CD4-positive, alpha-beta T cell treated with Interleukin-4 for 1 hour (primary cell): Measurements from ENCODE around the gene ERRFI1.

Source experiments
- DNase-seq, 2 donors: peaks; one replicate each; pipeline ENCODE4 v3.0.0-alpha.2; 2020 to 2022

Gene ERRFI1

GRCh38 chr1:8018492-8019228 lies 7.4 kb downstream of the ERRFI1 start:
- no peak for DNase-seq

GRCh38 chr1:8017495-8018197 lies 8.5 kb downstream of the ERRFI1 start:
- no peak for DNase-seq

DNA sequence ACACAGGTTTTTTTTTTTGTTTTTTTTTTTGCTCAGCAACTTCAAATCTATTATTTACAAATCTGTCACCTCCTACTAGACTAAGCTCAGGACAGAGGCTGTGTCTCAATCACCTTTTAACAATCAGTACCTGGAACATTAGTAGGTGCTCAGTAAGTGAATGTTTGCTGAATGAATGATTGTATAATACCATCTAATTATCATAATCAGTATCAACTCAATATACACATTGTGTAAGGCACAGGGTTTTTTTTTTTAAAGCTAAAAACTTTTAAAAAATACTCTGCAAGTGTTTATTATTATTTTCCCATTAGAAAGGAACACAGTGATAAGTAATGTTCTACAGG lies 9.2 kb downstream of the ERRFI1 start:
- DNase-seq = no peak

GRCh38 chr1:8016210-8016894 lies 9.8 kb downstream of the ERRFI1 start:
- DNase-seq = no peak

DNA sequence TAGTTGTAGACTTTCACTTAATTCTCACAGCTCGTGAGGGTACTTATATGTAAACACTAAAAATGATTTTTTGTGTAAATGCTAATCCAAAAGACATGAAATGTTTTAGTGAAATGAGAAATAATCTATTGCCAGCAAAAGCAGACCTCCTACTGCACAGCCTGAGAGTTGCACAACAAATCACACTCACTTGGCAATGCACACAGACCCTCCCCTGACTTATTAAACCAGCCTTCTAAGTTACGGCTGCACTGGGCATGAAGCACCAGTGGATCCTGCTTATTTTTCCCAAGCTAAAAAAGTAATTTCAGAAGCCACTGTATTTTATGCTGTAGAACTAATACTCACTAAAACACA lies 10.3 kb downstream of the ERRFI1 start:
- no peak for DNase-seq

DNA sequence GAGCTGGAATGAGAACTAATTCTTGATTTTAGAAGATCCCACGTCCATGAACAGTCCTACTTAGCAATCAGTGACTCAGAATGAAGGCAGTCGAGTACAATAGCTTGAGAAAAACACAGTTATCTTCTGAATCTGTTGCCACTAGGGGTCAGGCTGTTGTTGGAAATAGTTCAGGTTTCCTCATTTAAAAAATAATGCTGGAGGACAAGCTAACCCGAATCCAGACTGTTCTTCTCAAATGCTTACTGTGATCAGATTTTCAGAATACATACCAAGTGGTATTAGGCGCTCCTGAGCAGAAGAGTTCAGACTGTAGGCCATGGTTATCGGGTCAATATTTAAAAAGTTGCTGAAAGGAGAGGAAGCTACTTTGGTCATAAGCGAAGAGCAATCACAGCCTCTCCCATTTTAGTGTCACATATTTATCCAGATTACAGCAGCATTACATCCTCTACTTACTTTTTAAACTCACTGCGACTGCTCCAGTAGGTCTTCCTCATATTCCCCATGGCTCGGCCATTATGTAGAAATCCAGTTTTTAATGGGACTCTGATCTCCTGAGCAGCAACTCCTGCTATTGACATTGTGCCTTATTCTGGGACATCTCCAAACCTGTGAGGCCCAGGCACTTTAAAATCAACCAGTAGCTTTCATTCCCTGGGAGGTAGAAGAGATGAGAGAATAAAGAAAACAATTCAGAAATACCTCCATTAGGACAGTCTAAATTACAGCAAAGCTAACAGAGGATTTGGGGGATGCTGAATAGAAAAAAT lies 10.9 kb downstream of the ERRFI1 start:
- DNase-seq = peak in 1 of 2 donors; percentile 71

- DNase-seq = no peak
Observed at GRCh38 chr1:8014381-8014988, 11.6 kb downstream of the ERRFI1 start.

- no peak for DNase-seq
Observed at GRCh38 chr1:8013800-8014199, 12.3 kb downstream of the ERRFI1 start.

GRCh38 chr1:8013399-8013798 lies 12.7 kb downstream of the ERRFI1 start:
- DNase-seq = no peak

DNA sequence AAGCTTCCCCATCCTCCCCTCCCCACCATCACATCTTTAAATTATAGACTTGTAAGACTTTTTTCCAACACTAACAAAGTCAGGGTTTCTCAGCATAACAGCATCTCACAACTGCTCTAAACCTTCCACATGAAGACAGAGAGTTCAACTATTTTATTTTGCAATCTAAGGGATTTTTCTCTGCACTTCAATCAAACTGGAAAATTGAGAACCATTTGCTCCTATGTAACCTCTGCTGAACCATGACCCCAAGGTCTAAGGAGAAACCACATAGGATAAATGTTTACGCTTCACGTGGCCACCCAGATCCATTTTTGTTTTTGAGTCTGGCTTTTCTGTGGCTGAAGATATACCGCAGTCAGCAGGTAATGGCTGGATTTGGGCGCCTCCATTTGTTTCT lies 13.2 kb downstream of the ERRFI1 start:
- DNase-seq = no peak

GRCh38 chr1:8011923-8012858 lies 13.9 kb downstream of the ERRFI1 start:
- no peak for DNase-seq

DNA sequence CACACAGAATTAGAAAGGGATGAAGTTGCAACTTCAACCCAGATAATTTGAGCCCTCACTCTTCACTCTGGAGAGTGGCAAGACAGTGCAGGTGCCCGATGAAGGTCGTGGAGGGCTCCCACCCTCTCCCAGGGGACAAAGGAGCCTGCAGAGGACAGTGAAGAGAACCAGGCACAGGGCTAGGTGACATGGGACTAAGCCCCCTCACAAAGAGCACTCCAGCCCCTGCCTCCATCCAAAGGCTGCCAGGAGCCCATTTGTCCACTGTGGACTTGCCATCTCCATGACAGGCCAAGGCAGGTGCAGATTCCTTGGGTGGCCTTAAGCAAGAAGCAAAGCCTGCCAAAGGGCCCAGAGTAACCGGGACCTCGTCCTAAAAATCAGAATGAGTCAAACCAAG lies 15.1 kb downstream of the ERRFI1 start:
- DNase-seq = no peak

DNA sequence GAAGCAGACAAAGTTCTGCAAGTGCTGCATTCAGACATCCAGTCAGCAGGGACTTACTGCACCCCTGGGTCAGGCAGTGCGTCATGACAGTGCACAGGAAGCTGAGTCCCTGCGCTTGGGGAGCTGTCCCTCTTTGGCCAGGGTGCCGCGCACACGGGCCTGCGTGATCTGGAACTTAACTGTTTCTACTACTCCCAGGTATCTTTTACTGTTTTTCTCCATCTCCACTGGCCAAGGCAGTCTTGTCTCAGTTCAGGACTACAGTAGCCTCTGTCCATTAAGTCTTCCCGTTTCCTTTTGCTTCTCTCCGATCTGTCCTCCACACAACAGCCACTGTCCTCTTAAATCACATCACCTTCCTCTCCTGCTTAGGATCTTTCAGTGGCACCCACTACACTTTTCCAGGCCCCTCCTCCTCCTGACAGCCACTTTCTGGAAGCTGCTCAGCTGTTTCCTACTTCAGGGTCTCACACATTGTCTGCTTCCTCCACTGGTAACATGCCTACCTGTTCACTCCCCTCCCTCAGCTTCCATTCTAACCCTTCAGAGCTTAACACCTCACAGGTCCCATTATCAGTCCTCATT lies 15.9 kb downstream of the ERRFI1 start:
- no peak for DNase-seq

DNA sequence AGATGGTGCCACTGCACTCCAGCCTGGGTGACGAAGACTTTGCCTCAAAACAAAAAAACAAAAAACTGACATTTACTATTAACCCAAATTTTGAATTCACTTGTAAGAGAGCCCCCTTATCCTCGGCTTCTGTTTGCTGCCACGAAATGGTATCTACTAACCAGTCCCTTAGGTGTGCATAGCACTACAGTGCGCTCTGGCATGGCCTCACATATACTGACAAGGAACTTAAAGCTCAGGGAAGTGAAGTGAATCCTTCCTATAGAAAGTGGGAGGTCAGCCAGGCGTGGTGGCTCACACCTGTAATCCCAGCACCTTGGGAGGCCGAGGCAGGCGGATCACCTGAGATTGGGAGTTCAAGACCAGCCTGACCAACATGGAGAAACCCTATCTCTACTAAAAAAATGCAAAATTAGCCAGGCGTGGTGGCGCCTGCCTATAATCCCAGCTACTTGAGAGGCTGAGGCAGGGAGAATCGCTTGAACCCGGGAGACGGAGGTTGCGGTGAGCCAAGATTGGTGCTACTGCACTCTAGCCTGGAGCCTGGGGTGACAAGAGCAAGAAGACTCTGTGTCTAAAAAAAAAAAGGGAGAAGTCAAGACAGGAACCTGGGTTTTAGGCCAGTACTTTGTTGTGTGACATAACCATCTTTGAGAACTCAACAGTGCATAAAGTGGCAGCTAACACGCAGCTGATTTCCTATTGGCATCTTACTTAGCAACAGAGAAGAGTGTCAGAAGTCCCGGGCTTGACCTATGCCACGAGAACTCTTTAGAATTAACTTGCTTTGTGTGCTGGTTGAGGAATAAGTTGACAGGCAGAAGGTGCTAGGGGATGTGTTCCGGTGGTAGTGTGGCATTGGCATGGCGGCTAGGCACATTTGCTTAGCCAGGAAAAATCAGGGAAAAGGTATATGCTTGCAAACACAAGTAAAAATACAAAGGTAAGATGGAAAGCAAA lies 16.8 kb downstream of the ERRFI1 start:
- DNase-seq = no peak

DNA sequence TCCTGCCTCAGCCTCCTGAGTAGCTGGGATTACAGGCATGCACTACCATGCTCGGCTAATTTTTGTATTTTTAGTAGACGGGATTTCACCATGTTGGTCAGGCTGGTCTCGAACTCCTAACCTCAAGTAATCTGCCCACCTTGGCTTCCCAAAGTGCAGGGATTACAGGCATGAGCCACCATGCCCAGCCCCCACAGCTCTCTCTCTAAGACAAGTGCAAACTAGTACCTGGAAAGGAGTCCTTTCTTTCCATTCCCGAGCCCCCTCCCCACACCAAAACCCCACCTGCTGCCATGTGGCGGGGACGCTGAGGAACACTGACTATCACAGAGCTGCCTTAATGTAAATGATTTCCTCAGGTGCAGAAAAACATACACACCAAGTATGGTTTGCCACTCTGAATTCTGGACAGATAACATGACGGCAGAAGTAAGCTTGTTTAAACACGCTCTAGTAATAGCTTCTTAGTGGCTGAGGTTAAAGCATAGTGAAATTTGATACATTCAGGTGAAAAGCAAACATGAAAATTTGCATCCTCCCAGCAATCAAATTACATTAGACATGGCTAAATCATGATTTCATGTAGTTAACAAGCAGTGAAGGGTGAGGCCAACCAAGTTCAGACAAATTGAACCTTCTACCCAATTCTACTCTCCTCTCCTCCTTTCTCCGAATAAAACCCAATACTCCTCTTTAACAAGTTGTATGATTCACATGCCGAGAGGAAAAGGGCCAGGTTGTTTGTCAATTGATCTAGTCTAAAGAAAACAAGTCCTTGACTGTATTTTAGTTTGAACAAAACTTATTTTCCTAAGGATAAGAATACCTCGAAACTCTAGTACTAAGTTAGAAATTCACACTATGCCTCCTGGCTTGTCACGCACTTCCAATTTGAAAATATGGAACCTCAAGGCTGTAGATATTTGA lies 19.8 kb downstream of the ERRFI1 start:
- no peak for DNase-seq

DNA sequence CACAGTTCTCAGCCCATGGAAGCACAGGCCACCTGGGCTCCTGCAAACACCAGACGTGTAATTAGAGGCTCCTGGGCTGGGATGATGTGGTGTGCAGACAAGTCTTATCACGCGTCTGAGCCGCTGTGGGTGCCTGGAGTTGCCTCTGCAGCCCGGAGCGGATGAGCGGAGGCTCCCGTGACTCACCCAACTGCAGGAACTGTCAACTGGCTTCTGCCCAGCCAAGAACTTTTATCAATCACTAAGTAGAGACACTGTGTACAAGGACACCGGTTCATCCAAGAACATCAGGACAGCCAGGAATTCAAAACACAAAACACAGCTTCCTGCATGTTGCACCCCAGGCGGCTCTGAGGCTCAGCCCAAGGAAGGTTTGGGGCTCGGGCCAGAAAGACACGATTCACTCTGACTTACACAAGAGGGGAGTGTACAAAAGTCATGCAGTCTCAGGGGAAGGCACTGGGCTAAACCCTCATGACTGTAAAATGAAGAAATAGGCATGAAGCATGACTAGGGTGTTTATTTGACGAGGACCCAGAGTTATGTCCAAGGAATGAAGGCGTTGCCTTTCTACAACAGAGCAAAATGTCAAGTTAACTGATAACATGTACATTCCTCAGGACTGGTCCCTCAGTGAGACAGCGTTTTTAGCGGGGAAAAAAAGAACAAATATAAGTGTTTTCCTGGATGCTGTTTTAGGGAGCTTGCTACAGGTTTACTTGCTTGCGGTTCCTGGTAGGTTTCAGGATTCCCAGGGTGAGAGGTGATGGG lies 21.1 kb downstream of the ERRFI1 start:
- DNase-seq = peak in 1 of 2 donors; percentile 20

DNA sequence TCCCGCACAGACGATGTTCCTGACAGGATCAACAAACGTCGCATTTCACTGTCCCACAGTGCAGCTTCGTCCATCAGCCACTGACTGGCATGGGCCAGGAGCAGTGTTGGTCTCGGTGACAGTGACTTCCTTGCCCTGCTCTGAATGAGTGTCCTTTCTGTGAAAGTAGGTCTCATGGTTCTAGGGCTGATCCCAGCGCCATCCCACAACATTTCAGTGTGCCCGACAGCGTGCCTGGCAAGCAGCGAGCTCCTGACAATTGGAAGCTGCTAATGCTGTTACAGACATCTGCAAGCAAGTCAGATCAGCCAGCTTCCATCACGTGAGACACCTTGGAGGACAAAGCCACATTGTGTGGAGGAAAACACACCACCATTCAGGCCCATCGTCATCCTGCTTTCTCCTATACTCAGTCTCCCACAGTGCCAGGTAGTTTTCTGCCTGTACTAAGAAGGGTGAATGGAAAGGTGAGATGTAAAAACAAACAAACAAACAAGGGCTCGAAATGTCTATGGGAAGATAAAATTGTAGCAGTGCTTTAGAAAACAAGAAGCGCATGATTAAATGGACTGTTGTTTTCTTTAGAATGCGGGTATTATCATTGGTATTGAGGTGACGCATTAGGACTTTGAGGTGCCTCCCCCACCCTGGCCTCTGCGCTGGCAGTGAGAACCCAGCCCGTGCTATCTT lies 21.9 kb downstream of the ERRFI1 start:
- no peak for DNase-seq
